Measurements from ENCODE around the gene PACS1.
"Not testable (repeated sequence)": the region's sequence is repeated elsewhere in the genome, so short reads cannot be mapped to it uniquely, and the experiment has no call there.

The PACS1 gene

GRCh38 chr11:66248903-66249302 lies 178.8 kb downstream of the PACS1 start:
- Mint-ChIP-seq H3K4me1 (ENCODE audit: low read depth in 2 of 2) (peaks cover 2 to 5% of the 10 kb centered on the region in 2 donors), H3K9me3 (no peaks in the 10 kb centered on the region), H3K36me3 (ENCODE audit: insufficient read depth) (peaks cover 39% of the 10 kb centered on the region), H3K27me3 (no peaks in the 10 kb centered on the region), H3K27ac (peak overlapping the region in 1 of 2 donors; percentile 23), H3K4me3 (no peak overlapping the region)
- ATAC-seq (replicated peaks) (no peak), DNase-seq (no peak)

GRCh38 chr11:66251809-66252208 lies 181.7 kb downstream of the PACS1 start:
- peaks cover 8 to 13% of the 10 kb centered on the region in 2 donors for H3K4me1 Mint-ChIP-seq (ENCODE audit: low read depth in 2 of 2)
- no peak overlapping the region for H3K4me3 Mint-ChIP-seq
- no peak for DNase-seq
- no peak for ATAC-seq (replicated peaks)
- no peaks in the 10 kb centered on the region for H3K9me3 Mint-ChIP-seq
- H3K27ac Mint-ChIP-seq, result peak overlapping the region; percentile 68 to 91
- H3K36me3 Mint-ChIP-seq (ENCODE audit: insufficient read depth), result peaks cover 41% of the 10 kb centered on the region
- no peaks in the 10 kb centered on the region for H3K27me3 Mint-ChIP-seq

- Mint-ChIP-seq H3K4me3 (peak overlapping the region in 1 of 2 donors; percentile 41), H3K4me1 (ENCODE audit: low read depth in 2 of 2) (peaks cover 10 to 16% of the 10 kb centered on the region in 2 donors), H3K36me3 (ENCODE audit: insufficient read depth) (peaks cover 50% of the 10 kb centered on the region), H3K27ac (peak overlapping the region; percentile 68 to 91)
- not testable (repeated sequence) for H3K9me3 Mint-ChIP-seq; ATAC-seq (replicated peaks); H3K27me3 Mint-ChIP-seq; DNase-seq
These were observed 183.0 kb downstream of the PACS1 start for GRCh38 chr11:66253081-66253480.

GRCh38 chr11:66258473-66258893 lies 188.4 kb downstream of the PACS1 start:
- DNase-seq (no peak), ATAC-seq (replicated peaks) (no peak)
- peaks cover 67% of the 10 kb centered on the region for H3K36me3 Mint-ChIP-seq (ENCODE audit: insufficient read depth)
- H3K4me1 Mint-ChIP-seq (ENCODE audit: low read depth in 2 of 2), result peaks cover 24 to 25% of the 10 kb centered on the region in 2 donors
- peak overlapping the region; percentile 83 to 86 for H3K4me3 Mint-ChIP-seq
- no peaks in the 10 kb centered on the region for H3K9me3 Mint-ChIP-seq
- no peaks in the 10 kb centered on the region for H3K27me3 Mint-ChIP-seq
- H3K27ac Mint-ChIP-seq, result peak overlapping the region; percentile 92 to 97

GRCh38 chr11:66259225-66259624 lies 189.2 kb downstream of the PACS1 start:
- peak overlapping the region; percentile 21 to 83 for H3K4me3 Mint-ChIP-seq
- peaks cover 24 to 25% of the 10 kb centered on the region in 2 donors for H3K4me1 Mint-ChIP-seq (ENCODE audit: low read depth in 2 of 2)
- no peaks in the 10 kb centered on the region for H3K27me3 Mint-ChIP-seq
- DNase-seq (no peak), ATAC-seq (replicated peaks) (no peak)
- H3K36me3 Mint-ChIP-seq (ENCODE audit: insufficient read depth), result peaks cover 65% of the 10 kb centered on the region
- peak overlapping the region; percentile 92 to 97 for H3K27ac Mint-ChIP-seq
- H3K9me3 Mint-ChIP-seq, result no peaks in the 10 kb centered on the region

- Mint-ChIP-seq H3K27ac (peak overlapping the region in 1 of 2 donors; percentile 97), H3K4me1 (ENCODE audit: low read depth in 2 of 2) (peaks cover 24 to 25% of the 10 kb centered on the region in 2 donors), H3K36me3 (ENCODE audit: insufficient read depth) (peaks cover 70% of the 10 kb centered on the region), H3K9me3 (no peaks in the 10 kb centered on the region), H3K27me3 (no peaks in the 10 kb centered on the region), H3K4me3 (no peak overlapping the region)
- ATAC-seq (replicated peaks) (no peak), DNase-seq (no peak)
These were observed 189.9 kb downstream of the PACS1 start for GRCh38 chr11:66259956-66260355.

- Mint-ChIP-seq H3K36me3 (ENCODE audit: insufficient read depth) (peaks cover 68% of the 10 kb centered on the region), H3K27me3 (no peaks in the 10 kb centered on the region), H3K4me1 (ENCODE audit: low read depth in 2 of 2) (peaks cover 18 to 20% of the 10 kb centered on the region in 2 donors), H3K4me3 (no peak overlapping the region), H3K9me3 (no peaks in the 10 kb centered on the region), H3K27ac (peak overlapping the region in 1 of 2 donors; percentile 78)
- ATAC-seq (replicated peaks) (no peak), DNase-seq (no peak)
These were observed 191.5 kb downstream of the PACS1 start for GRCh38 chr11:66261578-66261977.

- no peaks in the 10 kb centered on the region for H3K9me3 Mint-ChIP-seq
- ATAC-seq (replicated peaks) (no peak), DNase-seq (no peak)
- H3K4me3 Mint-ChIP-seq, result no peak overlapping the region
- H3K36me3 Mint-ChIP-seq (ENCODE audit: insufficient read depth), result peaks cover 67% of the 10 kb centered on the region
- no peaks in the 10 kb centered on the region for H3K27me3 Mint-ChIP-seq
- H3K4me1 Mint-ChIP-seq (ENCODE audit: low read depth in 2 of 2), result peaks cover 18 to 19% of the 10 kb centered on the region in 2 donors
- H3K27ac Mint-ChIP-seq, result no peak overlapping the region
These were observed 192.1 kb downstream of the PACS1 start for GRCh38 chr11:66262191-66262590.

GRCh38 chr11:66262696-66263095 lies 192.6 kb downstream of the PACS1 start:
- Mint-ChIP-seq H3K4me3 (no peak overlapping the region), H3K9me3 (no peaks in the 10 kb centered on the region), H3K4me1 (ENCODE audit: low read depth in 2 of 2) (peaks cover 21 to 22% of the 10 kb centered on the region in 2 donors), H3K27ac (no peak overlapping the region), H3K27me3 (no peaks in the 10 kb centered on the region), H3K36me3 (ENCODE audit: insufficient read depth) (peaks cover 67% of the 10 kb centered on the region)
- ATAC-seq (replicated peaks) (no peak), DNase-seq (no peak)

- no peak for ATAC-seq (replicated peaks)
- Mint-ChIP-seq H3K27ac (no peak overlapping the region), H3K4me3 (no peak overlapping the region), H3K4me1 (ENCODE audit: low read depth in 2 of 2) (peaks cover 26 to 27% of the 10 kb centered on the region in 2 donors), H3K27me3 (no peaks in the 10 kb centered on the region), H3K9me3 (no peaks in the 10 kb centered on the region), H3K36me3 (ENCODE audit: insufficient read depth) (peaks cover 66% of the 10 kb centered on the region)
- no peak for DNase-seq
These were observed 193.2 kb downstream of the PACS1 start for GRCh38 chr11:66263231-66263630.

- Mint-ChIP-seq H3K36me3 (ENCODE audit: insufficient read depth) (peaks cover 66% of the 10 kb centered on the region), H3K4me1 (ENCODE audit: low read depth in 2 of 2) (peaks cover 22 to 23% of the 10 kb centered on the region in 2 donors), H3K27ac (peak overlapping the region in 1 of 2 donors; percentile 25), H3K27me3 (no peaks in the 10 kb centered on the region), H3K9me3 (no peaks in the 10 kb centered on the region), H3K4me3 (no peak overlapping the region)
- no peak for DNase-seq
- no peak for ATAC-seq (replicated peaks)
These were observed 193.7 kb downstream of the PACS1 start for GRCh38 chr11:66263785-66264184.

- H3K27me3 Mint-ChIP-seq, result no peaks in the 10 kb centered on the region
- no peak for DNase-seq
- H3K4me3 Mint-ChIP-seq, result no peak overlapping the region
- H3K27ac Mint-ChIP-seq, result peak overlapping the region; percentile 25 to 46
- H3K9me3 Mint-ChIP-seq, result no peaks in the 10 kb centered on the region
- H3K4me1 Mint-ChIP-seq (ENCODE audit: low read depth in 2 of 2), result peaks cover 21% of the 10 kb centered on the region in 2 donors
- ATAC-seq (replicated peaks), result no peak
- peaks cover 66% of the 10 kb centered on the region for H3K36me3 Mint-ChIP-seq (ENCODE audit: insufficient read depth)
These were observed 194.3 kb downstream of the PACS1 start for GRCh38 chr11:66264383-66264782.

GRCh38 chr11:66264914-66265313 lies 194.8 kb downstream of the PACS1 start:
- Mint-ChIP-seq H3K4me3 (no peak overlapping the region), H3K36me3 (ENCODE audit: insufficient read depth) (peaks cover 62% of the 10 kb centered on the region), H3K9me3 (no peaks in the 10 kb centered on the region), H3K27me3 (no peaks in the 10 kb centered on the region), H3K4me1 (ENCODE audit: low read depth in 2 of 2) (peaks cover 23% of the 10 kb centered on the region in 2 donors), H3K27ac (peak overlapping the region in 1 of 2 donors; percentile 46)
- DNase-seq, result no peak
- no peak for ATAC-seq (replicated peaks)

- peak overlapping the region in 1 of 2 donors; percentile 46 for H3K27ac Mint-ChIP-seq
- ATAC-seq (replicated peaks) (no peak), DNase-seq (no peak)
- no peak overlapping the region for H3K4me3 Mint-ChIP-seq
- H3K36me3 Mint-ChIP-seq (ENCODE audit: insufficient read depth), result peaks cover 63% of the 10 kb centered on the region
- H3K9me3 Mint-ChIP-seq, result no peaks in the 10 kb centered on the region
- H3K4me1 Mint-ChIP-seq (ENCODE audit: low read depth in 2 of 2), result peaks cover 28 to 29% of the 10 kb centered on the region in 2 donors
- no peaks in the 10 kb centered on the region for H3K27me3 Mint-ChIP-seq
These were observed 195.7 kb downstream of the PACS1 start for GRCh38 chr11:66265531-66266377.

All from effector memory CD8-positive, alpha-beta T cell (primary cell).